Smooth muscle cell (in vitro differentiated cells): ENCODE data around the gene NDUFB3. TPM values are rescaled to one million over a fixed set of nuclear protein-coding genes. Genes with fewer than 3 reads are reported as not detected.
"Not testable (repeated sequence)": the region's sequence is repeated elsewhere in the genome, so short reads cannot be mapped to it uniquely, and the experiment has no call there.

Experiments used
- DNase-seq: peaks from one replicate; lab custom pipeline; 2025; ENCODE audit not compliant: unreplicated experiment; lab: John Stamatoyannopoulos, UW
- H2AFZ ChIP-seq: fragments of 200-600 bp; sonication (generic); 2 replicates; pipeline ENCODE4 v1.6.0; 2016; ENCODE audit warnings: antibody characterized with exemption, low read depth, mild to moderate bottlenecking
- H3F3A ChIP-seq: fragments of 200-600 bp; sonication (generic); 2 replicates; pipeline ENCODE4 v1.6.0; 2017; ENCODE audit warnings: antibody characterized with exemption, low read depth
- H3K27ac ChIP-seq: fragments of 200-600 bp; sonication (generic); 2 replicates; pipeline ENCODE4 v1.5.1; 2016; ENCODE audit warnings: low read depth, mild to moderate bottlenecking
- H3K27me3 ChIP-seq: fragments of 200-600 bp; sonication (generic); 2 replicates; pipeline ENCODE4 v1.6.1; 2016; ENCODE audit warnings: low read depth, mild to moderate bottlenecking
- H3K36me3 ChIP-seq: fragments of 200-600 bp; sonication (generic); 2 replicates; pipeline ENCODE4 v1.5.1; 2016; ENCODE audit warnings: low read depth
- H3K4me1 ChIP-seq: fragments of 200-600 bp; sonication (generic); 2 replicates; pipeline ENCODE4 v1.5.1; 2016; ENCODE audit warnings: low read depth
- H3K4me2 ChIP-seq: fragments of 200-600 bp; sonication (generic); 2 replicates; pipeline ENCODE4 v1.6.0; 2016; ENCODE audit warnings: mild to moderate bottlenecking
- H3K4me3 ChIP-seq: fragments of 200-600 bp; sonication (generic); 2 replicates; pipeline ENCODE4 v1.5.1; 2016; ENCODE audit warnings: mild to moderate bottlenecking
- H3K79me2 ChIP-seq: fragments of 200-600 bp; sonication (generic); 2 replicates; pipeline ENCODE4 v1.6.0; 2016; ENCODE audit warnings: low read depth, mild to moderate bottlenecking
- H3K9ac ChIP-seq: fragments of 200-600 bp; sonication (generic); 2 replicates; pipeline ENCODE4 v1.6.0; 2016; ENCODE audit warnings: low read depth
- H3K9me3 ChIP-seq: fragments of 200-600 bp; sonication (generic); replicated peaks from 2 replicates; pipeline ENCODE4 v1.5.1; 2016; ENCODE audit warnings: low read depth
- H4K20me1 ChIP-seq: fragments of 200-600 bp; sonication (generic); 2 replicates; pipeline ENCODE4 v1.6.0; 2016; ENCODE audit warnings: low read depth
- CTCF ChIP-seq: fragments of 200-600 bp; sonication (generic); IDR thresholded peaks from 2 replicates; pipeline ENCODE4 v1.5.1; 2017; ENCODE audit warnings: borderline replicate concordance, mild to moderate bottlenecking, antibody characterized with exemption; ENCODE audit not compliant: insufficient read depth, poor library complexity, severe bottlenecking
- WGBS: methylation state at CpG from one replicate; pipeline ENCODE4 v1.1.7; 2016; ENCODE audit warnings: low lambda C conversion rate; 5-methylcytosine and 5-hydroxymethylcytosine counted together
- polyA plus RNA-seq: library from polyadenylated mRNA; unstranded; fragments of >200 nt; fragmentation: Nextera tagmentation; extraction: Ambion mirVana; gene quantifications from 2 replicates; pipeline ENCODE4 v1.2.1, GENCODE V29; 2016
- total RNA-seq: library from RNA; depleted of rRNA; stranded (reverse); fragments of >200 nt; gene quantifications from 2 replicates; pipeline ENCODE4 v1.2.3, GENCODE V29; 2014

Gene NDUFB3
- total and polyA plus RNA-seq, 2 experiments from 2014 or later, result 88.6 to 216 TPM

DNA sequence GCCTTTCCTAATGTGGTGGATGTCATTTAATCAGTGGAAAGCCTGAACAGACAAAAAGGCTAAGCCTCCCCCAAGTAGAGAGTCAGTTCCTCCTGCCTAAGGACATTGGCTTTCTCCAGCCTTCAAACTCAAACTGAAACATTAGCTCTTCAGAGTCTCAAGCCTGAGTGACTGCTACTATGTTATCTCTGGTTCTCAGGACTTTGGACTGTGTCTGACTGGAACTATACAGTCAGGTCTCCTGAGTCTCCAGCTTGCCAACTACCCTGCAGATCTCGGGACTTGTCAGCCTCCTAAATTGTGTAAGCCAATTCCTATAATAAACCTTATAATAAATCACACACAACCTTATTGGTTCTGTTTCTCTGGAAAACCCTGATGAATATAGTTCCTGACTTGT is 12.9 kb upstream of the NDUFB3 start:
- 100% methylated on average over 1 of the region's 1 CpG for WGBS
- Histone ChIP-seq H3F3A (no peaks in the 10 kb centered on the region), H3K27me3 (no peaks in the 10 kb centered on the region), H2AFZ (no peak overlapping the region), H3K27ac (no peak overlapping the region), H3K4me2 (no peak overlapping the region), H3K9ac (no peak overlapping the region), H3K9me3 (no peaks in the 10 kb centered on the region), H4K20me1 (peaks cover 75% of the 10 kb centered on the region), H3K4me1 (no peaks in the 10 kb centered on the region), H3K36me3 (no peaks in the 10 kb centered on the region), H3K79me2 (peaks cover 87% of the 10 kb centered on the region), H3K4me3 (no peak overlapping the region)
- TF ChIP-seq CTCF, result no peak
- DNase-seq, result no peak

DNA sequence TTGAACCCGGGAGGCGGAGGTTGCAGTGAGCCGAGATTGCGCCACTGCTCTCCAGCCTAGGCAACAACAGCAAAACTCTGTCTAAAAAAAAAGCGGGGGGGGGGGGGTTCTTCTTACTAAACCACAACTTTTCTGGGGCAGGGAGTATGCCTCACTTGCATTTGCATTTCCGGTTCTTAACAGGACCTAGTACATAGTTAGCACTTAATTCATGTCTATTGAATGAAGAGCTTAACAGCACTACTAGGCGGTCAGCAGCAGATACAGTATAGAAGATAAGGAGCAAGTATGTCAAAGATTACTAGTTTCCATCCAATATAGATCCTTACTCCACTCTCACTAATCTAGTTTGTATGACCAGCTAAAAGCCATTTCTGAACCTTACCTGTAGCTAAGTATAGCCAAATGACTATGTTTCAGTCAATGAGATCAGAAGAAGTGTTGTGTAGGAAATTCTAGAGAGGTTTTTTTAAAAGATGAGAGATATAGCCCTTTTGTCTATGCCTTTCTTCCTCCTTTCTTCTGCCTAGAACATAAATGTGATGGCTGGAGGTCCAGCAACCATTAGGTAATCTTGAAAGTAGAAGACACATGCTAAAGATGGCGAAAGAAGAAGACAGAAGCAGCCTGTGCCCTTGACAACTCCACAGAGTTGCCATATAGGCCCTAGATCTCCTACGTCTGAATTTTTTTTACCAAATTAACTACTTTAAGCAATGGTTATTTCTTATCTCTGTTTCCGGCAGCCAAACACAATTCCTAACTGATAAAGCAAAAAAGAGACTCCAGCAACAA is 11.6 kb upstream of the NDUFB3 start:
- no peak overlapping the region for H3K9ac ChIP-seq
- WGBS, result 96% methylated on average over 9 of the region's 10 CpGs
- H4K20me1 ChIP-seq, result peaks cover 68% of the 10 kb centered on the region
- H3K4me2 ChIP-seq, result no peak overlapping the region
- H3F3A ChIP-seq, result no peaks in the 10 kb centered on the region
- peaks cover 80% of the 10 kb centered on the region for H3K79me2 ChIP-seq
- TF ChIP-seq CTCF, result no peak
- DNase-seq, result no peak
- H3K4me1 ChIP-seq, result no peaks in the 10 kb centered on the region
- no peak overlapping the region for H3K4me3 ChIP-seq
- H3K27me3 ChIP-seq, result no peaks in the 10 kb centered on the region
- no peaks in the 10 kb centered on the region for H3K36me3 ChIP-seq
- H3K9me3 ChIP-seq, result no peaks in the 10 kb centered on the region
- no peak overlapping the region for H3K27ac ChIP-seq
- H2AFZ ChIP-seq, result no peak overlapping the region

GRCh38 chr2:201063516-201063915 is 8.3 kb upstream of the NDUFB3 start:
- Histone ChIP-seq H3K79me2 (peaks cover 87% of the 10 kb centered on the region), H4K20me1 (peaks cover 68% of the 10 kb centered on the region)
- not testable (repeated sequence) for H3K36me3 ChIP-seq, H3K27ac ChIP-seq, H3K9me3 ChIP-seq, H2AFZ ChIP-seq, H3K27me3 ChIP-seq, DNase-seq, H3K4me3 ChIP-seq, H3K9ac ChIP-seq, H3F3A ChIP-seq, H3K4me1 ChIP-seq, H3K4me2 ChIP-seq
- WGBS, result 92% methylated on average over 5 of the region's 5 CpGs

DNA sequence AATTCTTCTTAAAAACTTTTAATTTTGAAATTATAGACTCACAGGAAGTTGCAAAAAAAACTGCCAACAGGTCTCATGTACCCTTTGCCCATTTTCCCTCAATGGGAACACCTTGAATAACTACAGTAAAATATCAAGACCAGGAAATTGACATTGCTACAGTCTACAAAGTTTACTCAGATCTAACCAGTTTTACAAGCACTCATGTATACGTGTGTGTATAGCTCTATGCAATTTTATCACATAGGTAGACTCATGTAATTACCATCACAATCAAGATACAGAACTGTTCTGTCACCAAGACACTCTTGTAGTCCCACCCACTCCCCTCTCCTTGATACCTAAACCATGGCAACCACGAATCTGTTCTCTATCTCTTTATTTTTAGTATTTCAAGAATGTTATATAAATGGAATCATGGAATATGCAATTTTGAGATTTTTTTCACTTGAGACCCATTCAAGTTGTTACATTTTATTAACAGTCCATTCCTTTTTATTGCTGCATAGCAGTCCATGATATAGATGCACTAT is 6.9 kb upstream of the NDUFB3 start:
- WGBS, result 96% methylated on average over 2 of the region's 2 CpGs
- no peak for DNase-seq
- no peaks in the 10 kb centered on the region for H3F3A ChIP-seq
- H3K4me1 ChIP-seq, result peaks cover 5% of the 10 kb centered on the region
- no peak overlapping the region for H2AFZ ChIP-seq
- no peaks in the 10 kb centered on the region for H3K27me3 ChIP-seq
- H3K79me2 ChIP-seq, result peaks cover 88% of the 10 kb centered on the region
- H3K27ac ChIP-seq, result no peak overlapping the region
- H3K4me3 ChIP-seq, result no peak overlapping the region
- H4K20me1 ChIP-seq, result peaks cover 63% of the 10 kb centered on the region
- no peaks in the 10 kb centered on the region for H3K9me3 ChIP-seq
- no peak for TF ChIP-seq CTCF
- H3K36me3 ChIP-seq, result no peaks in the 10 kb centered on the region
- no peak overlapping the region for H3K9ac ChIP-seq
- H3K4me2 ChIP-seq, result no peak overlapping the region
